Tibial nerve (tissue), 4 donors: ENCODE measurements around the gene HLA-DPA1.

Experiments used
- CTCF ChIP-seq, 5 experiments: fragments of 200-600 bp in 3 of 5; fragments of 450-650 bp in 2 of 5; sonication (generic) in 3 of 5; IDR thresholded peaks; one replicate each; pipeline ENCODE4 v1.5.1; 2016 to 2019; ENCODE audit warnings: antibody characterized with exemption in 5 of 5, mild to moderate bottlenecking in 3 of 5, moderate library complexity in 2 of 5
- EP300 ChIP-seq, 2 donors: sonication (generic); formaldehyde crosslinking; IDR thresholded peaks; one replicate each; pipeline ENCODE4 v1.6.1; 2017; ENCODE audit warnings: antibody characterized with exemption in 2 of 2, mild to moderate bottlenecking in 1 of 2
- POLR2A ChIP-seq, 2 donors: fragments of 450-650 bp; IDR thresholded peaks; one replicate each; pipeline ENCODE4 v1.6.1; 2017; ENCODE audit warnings: antibody characterized with exemption in 2 of 2, mild to moderate bottlenecking in 2 of 2, moderate library complexity in 2 of 2

DNA sequence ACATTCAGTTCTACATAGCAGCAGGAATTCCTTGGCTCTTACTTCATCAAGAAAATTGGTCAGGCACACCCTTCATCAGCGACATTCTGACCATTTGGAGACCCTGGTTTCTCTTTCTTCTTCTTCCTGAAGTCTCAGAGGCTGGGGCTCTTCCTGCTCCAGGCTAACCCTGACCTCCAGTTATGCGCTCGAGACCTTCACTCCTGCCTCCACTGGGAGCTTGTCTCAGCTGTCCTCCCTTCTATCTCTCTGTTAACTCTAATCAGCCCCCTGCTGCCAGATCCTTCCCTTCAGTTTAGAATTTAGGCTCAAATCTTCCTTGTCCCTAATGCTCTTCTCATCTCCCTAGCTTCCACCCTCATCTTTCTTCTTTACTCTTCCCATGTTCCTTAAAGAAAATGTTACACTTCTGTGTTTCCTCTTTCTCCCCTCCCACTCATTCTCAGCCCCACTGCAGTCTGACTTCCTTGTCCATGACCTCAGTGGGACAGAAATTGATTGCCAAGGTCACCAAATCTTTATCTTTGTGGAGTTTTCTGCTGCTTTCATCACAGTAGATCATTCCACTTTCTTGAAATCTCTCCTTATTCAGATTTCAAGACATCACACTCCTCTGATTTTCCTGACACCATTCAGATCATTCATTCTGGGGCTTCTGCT, 55.6 kb downstream of the HLA-DPA1 start:
- no peak for TF ChIP-seq CTCF (IDR thresholded peaks at IDR 0.05)
- no peak for TF ChIP-seq POLR2A (IDR thresholded peaks at IDR 0.05)
- no peak for TF ChIP-seq EP300 (IDR thresholded peaks at IDR 0.05)
